Pons (tissue), 1 donor: ENCODE data around the gene RHEX.
"Not testable (repeated sequence)": the region's sequence is repeated elsewhere in the genome, so short reads cannot be mapped to it uniquely, and the experiment has no call there.

Source experiments
- DNase-seq: peaks from one replicate; pipeline ENCODE4 v3.0.0-alpha.2; 2016; ENCODE audit warnings: low spot score

Gene RHEX

DNA sequence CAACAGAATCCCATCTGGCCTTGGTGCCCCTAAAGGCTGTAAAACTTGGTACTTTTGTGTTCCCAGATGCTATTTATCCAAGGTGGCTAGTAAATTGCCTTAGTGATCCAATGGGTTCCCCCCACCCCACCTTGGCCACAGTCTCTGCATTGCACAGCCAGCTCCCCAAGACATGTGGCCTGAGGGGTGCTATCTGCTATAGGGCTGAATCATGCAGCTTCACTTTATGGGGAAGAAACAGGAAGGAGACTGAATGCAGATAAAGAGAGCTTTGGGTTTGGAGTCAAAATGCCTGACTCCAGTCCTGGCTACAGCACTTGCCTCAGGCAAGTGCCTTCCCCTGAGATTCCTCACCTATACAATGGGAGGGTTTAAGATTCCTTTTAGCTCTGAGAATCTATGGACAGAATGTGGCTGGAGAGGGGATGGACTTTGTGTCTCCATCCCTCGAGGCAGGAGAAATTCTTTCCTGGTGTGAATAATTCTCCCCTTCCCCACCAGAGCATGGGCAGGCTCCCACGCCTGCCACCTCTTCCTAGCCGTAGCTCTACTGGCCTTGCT lies 6.5 kb downstream of the RHEX start:
- no peak for DNase-seq

DNA sequence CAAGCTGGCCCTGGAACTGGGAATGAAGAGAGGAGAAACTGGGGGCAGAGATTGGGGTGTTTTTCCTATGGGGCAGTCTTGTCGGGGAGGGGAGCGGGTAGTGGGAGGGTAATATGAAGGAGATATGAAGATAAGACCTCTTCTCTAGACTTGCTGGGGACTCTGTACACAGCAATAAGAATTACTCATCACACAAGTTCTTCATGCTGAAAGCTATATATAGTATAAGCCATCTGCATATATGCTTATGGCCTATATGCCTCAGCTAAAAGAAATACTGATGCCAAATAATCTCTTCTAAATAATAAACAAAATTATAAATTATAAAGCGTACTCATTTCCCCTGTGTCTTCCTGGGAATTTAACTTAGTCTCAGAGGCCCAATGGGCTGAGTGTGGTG lies 7.9 kb downstream of the RHEX start:
- DNase-seq: no peak

DNA sequence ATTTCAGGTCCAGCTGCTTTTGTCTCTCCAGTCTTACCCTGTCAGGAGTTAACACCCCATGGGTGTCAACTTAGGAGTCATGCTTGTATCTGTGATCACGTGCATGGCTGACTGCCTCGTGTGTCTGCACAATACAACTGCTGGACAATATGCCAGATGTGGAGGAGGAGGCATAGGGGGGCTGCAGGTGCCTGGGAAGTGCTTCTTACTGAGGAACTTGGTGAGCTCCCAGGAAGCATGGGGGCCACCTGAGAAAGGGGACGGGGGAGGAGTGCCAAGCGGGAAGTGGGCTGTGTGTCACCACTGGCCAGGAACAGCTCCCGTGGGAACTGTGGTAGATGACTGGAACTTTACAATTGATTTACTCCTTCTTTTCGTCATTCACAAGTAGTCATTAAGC lies 9.5 kb downstream of the RHEX start:
- no peak for DNase-seq

DNA sequence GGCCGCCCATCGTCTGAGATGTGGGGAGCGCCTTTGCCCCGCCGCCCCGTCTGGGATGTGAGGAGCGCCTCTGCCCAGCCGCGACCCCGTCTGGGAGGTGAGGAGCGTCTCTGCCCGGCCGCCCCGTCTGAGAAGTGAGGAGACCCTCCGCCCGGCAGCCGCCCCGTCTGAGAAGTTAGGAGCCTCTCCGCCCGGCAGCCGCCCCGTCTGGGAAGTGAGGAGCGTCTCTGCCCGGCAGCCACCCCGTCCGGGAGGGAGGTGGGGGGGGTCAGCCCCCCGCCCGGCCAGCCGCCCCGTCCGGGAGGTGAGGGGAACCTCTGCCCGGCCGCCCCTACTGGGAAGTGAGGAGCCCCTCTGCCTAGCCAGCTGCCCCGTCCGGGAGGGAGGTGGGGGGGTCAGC lies 11.0 kb downstream of the RHEX start:
- not testable (repeated sequence) for DNase-seq

DNA sequence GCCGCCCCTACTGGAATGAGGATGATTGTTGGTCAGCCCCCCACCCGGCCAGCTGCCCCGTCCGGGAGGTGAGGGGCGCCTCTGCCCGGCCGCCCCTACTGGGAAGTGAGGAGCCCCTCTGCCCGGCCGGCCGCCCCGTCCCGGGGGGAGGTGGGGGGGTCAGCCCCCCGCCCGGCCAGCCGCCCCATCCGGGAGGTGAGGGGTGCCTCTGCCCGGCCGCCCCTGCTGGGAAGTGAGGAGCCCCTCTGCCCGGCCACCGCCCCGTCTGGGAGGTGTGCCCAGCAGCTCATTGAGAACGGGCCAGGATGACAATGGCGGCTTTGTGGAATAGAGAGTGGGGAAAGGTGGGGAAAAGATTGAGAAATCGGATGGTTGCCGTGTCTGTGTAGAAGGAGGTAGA lies 11.5 kb downstream of the RHEX start:
- DNase-seq: not testable (repeated sequence)

DNA sequence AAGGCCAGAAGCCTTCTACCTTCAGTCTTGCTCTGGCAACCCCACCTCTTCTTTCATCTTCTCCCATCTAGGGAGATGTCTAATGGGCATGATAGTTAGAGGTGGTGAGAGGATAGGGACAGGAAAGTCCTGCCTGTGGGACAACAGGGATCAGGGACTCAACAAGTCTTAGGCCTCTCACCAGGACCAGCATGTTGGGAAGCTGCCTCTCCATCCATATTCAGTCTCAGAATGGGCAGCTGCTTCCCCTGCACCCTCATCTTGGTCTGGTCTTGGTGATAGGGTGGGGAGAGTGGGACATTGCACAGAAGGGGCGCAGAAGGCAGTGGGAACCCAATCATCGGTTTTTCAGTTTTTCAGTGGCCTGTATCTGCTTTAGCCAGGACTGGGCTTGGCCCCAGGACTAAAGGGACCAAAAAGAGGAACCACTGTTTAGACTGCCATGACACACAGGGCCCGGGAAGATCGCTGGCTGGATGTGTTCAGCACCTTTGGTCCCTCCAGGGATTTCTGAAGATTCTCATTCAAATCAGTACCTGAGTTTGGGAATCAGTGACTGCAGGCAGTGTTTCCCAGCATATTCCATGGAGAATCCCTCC lies 12.7 kb downstream of the RHEX start:
- DNase-seq: no peak

DNA sequence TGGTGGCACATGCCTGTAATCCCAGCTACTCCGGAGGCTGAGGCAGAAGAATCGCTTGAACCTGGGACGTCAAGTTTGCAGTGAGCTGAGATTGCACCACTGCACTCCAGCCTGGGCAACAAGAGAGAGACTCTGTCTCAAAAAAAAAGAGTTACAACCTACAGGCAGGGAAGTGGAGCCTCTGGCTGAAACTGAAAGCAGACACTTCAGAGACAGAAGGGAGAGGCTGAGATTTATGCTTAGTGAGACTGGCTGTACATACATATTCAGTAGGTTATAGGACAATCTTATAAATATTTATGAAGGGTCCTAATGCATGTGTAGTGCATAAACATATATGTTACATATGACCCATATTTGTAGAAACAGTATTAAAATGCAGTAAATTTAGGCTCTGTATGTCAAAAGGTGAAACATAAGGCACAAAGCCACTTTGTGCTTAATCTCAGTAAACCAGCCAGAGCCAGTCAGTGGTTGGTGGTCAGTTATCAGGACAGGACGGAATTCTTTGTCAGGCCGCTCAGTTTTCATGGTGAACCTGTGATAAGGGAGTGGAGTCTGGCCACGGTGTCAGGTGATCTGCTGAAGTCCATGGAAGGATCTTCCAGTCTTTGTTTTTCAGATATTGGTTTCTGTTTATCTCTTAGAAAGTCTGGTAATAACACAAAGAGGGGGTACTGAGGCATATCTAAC lies 13.7 kb downstream of the RHEX start:
- peak; percentile 53 for DNase-seq

DNA sequence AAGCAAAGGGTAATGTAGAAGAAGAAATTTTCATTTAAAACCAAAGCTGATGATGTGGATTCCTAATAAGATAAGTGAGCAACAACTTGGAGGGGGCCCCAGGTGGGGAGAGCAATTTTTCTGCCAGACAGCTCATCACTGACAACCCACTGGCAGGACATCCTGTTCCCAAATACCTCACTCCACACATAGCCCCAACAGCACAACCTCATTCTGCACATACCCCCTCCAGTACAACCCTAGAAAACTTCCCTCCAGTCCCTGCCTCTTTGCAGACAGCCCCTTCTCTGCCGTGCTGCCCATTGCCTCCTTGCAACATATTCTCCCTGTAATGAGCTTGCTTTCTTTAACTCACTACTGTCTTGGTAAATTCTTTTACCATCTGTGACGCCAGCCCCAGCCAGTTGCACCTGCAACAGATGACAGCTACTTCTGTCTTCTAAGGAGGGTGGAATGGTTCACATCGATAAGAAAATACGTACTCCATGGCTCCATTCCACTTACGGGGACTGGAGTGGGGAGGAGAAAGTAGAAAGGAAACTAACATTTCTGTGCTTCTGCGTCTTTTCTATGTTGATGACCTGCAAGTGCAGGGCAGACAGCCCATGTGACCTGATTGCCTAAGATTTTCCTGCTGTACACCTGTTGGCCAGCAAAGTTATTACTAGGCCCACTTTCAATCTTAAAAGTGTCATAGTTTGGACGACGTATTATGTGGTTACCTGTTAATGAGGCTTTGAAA lies 14.7 kb downstream of the RHEX start:
- DNase-seq: no peak

DNA sequence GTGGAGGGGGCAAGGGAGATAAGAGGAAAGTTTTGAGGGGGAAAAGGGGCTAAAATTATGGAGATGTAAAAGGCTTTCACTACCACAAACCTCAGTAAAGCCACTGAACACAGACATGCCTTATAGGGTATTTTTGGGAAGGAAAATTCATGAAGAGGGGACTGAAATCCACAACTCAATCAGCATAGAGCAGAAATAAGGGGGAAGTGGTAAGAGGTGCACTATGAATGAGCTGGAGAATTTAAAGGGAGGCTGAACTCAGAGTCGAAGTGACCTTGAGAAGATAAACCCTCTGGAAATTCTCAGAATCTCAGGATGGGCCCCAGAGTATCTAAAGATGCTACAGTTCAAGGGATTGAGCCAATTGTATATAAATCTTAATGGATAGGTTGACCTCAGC lies 15.3 kb downstream of the RHEX start:
- peak; percentile 9 for DNase-seq

DNA sequence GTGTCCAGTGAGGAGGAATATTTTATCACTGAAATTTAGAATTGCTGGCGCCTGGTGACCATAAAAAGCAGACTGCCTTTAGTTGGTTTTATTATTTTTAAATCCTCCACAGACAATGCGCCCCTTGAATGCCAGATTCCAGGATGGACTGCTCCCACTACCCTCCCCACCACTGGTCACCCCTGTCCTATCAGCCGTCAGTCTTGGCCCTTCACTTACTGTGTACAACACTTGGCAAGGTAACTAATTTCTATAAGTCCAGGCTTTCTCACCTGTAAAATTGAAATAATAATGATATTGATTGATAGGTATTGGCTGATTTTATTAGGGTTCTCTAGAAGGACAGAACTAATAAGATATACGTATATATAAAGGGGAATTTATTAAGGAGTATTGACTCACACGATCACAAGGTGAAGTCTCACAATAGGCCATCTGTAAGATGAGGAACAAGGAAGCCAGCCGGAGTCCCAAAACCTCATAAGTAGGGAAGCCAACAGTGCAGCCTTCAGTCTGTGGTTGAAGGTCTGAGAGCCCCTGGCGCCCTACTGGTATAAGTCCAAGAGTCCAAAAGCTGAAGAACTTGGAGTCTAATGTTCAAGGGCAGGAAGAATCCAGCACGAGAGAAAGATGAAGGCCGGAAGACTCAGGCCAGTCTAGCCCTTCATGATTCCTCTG lies 17.8 kb downstream of the RHEX start:
- DNase-seq: peak; percentile 18

DNA sequence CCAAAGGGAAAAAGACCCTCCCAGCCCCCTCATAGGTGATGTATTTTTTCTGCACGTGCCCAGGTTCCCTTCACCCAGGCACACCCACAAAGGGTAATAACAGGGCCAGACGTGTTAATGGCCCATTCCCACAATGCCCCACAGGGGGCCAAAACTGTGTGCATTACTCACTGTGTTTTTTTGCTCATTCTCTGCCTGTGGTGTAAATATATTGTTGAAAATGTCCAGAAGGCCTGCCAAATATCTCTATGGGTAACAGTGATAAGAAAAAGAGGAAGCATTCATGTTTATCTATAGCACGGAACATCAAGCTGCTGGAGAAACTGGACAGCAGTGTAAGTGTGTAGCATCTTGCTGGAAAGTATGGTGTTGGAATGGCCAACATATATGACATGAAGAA lies 21.9 kb downstream of the RHEX start:
- no peak for DNase-seq

DNA sequence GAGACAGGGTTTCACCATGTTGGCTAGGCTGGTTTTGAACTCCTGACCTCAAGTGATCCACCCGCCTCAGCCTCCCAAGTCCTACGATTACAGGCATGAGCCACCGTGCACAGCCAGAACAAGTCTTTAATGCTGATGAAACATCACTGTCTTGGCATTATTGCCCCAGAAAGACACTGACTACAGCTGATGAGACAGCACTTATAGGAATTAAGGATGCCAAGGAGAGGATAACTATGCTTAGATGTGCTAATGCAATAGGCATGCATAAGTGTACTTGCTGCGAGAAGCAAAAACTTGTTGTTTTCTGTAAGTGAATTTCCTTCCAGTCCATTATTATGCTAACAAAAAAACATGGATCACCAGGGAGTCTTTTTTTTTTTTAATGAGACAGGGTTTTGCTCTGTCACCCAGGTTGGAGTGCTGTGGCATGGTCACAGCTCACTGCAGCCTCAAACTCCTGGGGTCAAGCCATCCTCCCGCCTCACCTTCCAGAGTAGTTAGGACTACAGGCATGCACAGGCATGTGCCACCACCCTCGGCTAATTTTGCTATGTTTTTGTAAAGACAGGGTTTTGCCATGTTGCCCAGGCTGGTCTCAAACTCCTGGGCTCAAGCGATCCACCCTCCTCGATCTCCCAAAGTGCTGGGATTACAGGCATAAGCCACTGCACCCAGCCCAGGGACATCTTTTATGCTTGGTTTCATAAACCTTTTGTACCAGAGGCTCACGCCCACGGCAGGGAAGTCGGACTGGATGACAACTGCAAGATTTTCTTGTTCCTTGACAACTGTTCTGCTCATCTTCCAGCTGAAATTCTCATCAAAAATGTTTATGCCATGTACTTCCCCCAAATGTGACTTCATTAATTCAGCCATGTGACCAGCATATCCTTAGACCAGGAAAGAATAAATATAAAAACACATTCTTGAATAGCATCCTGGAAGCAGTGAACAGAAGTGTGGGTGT lies 23.1 kb downstream of the RHEX start:
- no peak for DNase-seq

DNA sequence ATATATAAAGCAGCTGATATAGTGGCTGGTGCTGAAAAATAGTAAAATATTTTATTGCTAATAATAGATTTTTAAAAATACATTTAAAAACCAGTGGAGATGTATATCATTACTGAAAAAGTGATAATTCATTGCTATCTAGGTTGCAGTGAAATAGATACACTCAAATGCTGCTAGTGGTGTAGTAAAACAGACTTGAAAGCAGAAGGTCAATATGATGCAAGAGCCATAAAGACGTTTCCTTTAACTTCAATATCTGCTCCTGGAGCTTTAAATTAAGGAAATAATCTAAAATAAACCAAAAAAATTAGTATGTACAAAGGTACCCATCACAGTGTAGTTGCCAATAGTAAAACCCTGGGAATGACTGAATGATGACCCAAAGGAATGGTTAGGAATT lies 26.2 kb downstream of the RHEX start:
- DNase-seq: no peak

DNA sequence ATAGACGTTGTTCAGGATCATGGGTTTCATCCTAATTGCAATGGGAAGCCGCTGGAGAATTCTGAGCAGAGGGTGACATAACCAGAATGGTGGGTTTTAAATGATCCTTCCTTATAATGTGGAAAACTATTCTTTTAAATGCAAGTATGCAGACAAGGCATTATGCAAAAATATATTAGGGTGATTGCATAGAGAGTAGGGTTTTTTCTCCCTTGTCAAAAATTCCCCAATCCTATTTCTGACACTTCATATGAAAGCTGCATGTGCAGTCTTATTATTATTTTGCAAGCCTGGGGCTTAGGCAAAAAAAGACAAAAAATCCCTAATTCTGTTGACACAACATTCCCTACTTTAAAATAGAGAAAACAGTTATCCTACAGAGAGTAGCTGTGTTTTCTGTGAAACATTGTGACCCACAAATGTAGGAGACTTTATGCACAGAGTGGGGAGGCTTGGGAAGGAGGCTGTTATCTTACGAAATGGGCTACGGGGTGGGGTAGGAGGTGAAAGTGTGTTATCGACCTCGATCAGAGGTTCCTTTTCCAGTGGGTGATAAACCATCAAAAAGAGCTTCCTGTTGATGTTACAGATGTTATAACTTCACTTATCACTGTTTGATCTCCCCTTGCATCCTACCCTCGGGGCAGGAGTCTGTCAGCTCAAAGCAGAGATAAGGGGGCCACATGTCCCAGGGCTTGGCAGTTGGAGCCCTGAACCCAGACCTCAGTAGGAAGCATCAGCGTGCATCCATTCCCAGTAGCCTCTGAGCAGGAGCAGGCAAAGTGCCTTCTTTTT lies 27.2 kb downstream of the RHEX start:
- DNase-seq: no peak

DNA sequence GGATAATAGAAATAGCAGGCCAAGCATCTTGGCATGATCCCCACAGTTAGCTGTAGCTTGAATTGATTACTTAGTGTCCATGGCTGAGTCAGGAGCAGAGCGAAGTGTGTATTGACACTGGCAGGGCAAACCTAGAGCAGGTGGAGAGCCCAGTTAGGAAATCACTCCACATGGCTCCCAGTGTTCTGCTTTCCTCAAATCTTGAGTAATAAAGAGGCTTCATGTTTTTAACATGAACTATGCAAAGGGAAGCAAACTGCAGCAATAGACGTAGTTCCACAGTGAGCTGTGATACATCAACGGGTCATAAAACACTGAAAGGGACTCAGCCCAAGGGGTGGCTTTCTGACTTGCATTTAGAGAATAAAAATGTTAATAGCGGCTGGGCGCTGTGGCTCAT lies 28.9 kb downstream of the RHEX start:
- DNase-seq: no peak

DNA sequence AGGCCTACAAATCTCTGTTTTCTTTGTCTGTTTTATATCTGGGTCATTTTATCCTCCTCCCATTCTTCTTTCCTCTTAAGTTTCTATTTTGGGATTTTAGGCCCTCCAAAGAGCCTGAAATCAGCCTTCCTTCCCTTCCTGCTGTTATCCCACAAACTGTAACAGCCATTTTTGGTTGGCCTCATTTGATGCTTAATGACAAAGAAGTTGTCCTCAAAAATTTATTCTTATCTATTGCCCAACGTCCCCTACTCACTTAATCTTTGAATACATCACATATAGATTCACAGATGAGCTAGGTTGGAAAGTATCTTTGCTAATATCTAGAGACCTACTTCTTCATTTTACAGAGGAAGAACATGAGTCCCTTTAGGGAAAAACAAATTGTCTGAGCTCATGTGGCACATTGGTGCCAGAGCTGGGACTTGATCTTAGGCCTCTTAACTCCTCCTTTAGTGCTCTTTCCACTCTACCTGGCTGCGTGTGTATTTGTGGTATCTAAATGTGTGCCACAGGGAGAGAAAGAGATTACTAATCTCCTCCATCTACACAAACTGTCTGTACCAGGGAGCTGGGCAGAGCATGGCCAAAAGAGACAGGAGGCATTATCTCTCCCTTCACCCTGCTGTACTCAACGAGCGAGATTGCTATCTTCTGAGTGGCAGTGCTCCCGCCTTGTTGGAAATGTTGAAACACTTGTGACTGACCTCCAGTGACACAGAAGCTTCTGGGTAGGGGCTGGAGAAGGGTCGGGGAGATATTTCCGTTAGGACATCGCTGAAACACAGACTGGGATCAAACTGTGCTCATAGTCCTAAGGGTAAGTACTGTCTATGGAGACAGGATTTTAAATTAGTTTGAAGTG lies 30.1 kb downstream of the RHEX start:
- DNase-seq: no peak

DNA sequence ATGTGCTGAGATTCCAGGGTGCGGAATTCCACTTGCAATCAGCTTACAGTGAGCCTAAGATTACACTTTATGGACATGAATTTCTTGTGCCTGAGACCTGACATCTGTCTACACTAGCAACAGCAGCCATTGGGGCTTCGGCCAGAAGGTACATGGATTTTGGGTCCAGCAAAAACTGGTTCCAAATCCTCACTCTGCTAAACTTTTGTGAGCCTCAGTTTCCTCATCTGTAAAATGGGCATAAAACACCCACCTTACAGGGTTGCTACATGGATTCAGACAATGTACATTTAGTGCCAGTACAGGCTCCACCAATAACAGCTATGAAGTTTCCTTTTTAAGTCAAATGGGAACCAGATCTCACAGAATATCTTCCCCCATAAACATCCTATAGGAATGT lies 30.8 kb downstream of the RHEX start:
- DNase-seq: no peak

DNA sequence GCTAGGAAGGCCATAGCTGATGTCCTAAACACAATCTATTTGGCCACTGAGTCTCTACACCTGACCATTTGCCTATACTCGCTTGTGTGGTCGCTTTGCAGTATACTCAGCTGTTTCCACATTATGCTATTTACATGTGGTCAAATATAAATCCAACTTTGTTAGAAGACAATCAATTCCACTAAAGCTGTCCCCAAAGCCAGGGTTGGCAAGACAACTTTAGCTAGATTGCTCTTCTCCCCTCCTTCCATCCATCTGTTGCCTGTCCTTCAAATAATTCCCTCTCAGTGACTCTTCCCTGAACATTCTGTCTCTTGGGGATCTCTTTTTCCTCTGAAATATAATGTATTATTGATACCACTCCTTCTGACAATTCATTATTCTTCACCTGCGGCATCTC lies 34.1 kb downstream of the RHEX start:
- no peak for DNase-seq

DNA sequence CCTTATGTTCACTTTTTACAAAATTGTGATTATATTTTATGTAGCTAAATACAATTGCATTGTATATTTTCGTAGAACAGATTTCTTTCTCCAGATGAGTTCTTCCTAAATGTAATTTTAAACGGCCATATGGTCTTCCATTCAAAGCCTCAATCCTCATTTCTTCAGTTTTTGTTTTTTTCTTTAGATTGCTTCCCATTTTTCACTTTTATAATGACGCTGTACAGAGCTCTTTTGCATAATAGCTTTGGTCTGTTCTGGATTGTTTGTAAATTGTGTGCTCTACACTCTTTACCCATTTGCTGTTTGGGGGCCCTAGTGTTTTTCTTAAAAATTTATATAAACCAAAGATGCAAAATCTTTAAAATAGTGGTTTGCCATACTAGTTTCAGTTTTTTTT lies 36.4 kb downstream of the RHEX start:
- DNase-seq: no peak

DNA sequence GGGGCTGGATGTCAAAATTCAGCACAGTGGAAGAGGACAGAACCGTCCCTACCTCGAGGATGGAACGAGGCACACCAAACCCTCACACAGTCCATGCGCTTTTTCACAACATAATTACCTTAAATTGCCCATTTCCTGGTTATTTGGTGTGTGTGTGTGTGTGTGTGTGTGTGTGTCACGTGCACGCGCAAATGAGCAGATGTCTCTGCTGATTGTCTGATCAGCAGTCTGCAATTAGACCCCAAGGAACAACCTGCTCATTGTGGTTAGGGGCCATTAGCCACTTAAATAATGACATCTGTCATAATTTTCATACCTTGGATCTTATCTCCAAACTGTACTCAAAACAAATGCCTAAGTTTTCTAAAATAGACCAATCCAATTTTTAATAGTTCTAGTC lies 41.1 kb downstream of the RHEX start:
- no peak for DNase-seq
